Activated CD4-positive, alpha-beta T cell treated with anti-CD3 and anti-CD28 coated beads, Interleukin-2, Interleukin-6, amounts not matched to agents 100 ng/mL and 50 ng/mL, durations not matched to agents 16 hours and 8 hours (primary cell): ENCODE results near the gene MBD3L3.
"Not testable (repeated sequence)": the region's sequence is repeated elsewhere in the genome, so short reads cannot be mapped to it uniquely, and the experiment has no call there.

Experiments
- DNase-seq: peaks from one replicate; pipeline ENCODE4 v3.0.0-alpha.2; 2020

MBD3L3 gene

DNA sequence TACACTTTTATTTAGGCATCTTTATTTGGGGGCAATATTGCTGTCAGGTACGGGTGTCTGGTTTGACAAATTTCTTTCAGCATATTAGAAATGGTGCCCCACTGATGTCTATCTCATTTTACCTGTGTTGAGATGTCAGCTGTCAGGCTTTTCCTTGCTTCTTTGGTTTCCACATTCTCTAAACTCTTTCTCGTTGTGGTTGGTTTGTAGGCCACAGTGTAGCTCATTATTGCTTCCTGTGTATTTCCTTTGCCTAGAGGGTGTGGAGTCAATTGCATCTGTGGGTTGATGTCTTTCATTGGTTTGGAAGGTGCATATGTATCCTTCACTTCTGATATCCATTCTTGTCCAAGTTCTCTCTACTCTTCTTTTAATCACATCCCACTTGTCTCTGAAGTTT is 1.5 kb upstream of the MBD3L3 start:
- not testable (repeated sequence) for DNase-seq

DNA sequence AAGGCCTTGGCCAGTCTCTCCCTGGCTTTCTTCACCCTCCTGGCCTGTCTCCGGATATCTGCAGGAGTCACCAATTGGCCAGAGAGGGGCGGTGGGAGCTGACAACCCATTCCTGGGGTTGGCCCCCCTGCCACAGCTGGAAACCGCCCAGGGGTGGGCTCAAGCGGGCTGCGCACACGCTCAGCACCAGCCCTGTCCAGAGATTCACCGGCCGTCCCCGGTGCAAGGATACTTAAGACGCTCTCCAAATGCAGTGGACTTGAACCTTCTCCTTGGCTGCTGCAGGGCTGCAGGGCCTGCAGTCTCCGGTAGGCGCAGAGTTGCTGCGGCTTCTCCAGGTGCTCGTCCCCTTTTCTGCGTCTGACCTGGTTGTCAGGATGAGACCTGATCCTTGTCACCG is 2.1 kb downstream of the MBD3L3 start:
- DNase-seq = not testable (repeated sequence)

DNA sequence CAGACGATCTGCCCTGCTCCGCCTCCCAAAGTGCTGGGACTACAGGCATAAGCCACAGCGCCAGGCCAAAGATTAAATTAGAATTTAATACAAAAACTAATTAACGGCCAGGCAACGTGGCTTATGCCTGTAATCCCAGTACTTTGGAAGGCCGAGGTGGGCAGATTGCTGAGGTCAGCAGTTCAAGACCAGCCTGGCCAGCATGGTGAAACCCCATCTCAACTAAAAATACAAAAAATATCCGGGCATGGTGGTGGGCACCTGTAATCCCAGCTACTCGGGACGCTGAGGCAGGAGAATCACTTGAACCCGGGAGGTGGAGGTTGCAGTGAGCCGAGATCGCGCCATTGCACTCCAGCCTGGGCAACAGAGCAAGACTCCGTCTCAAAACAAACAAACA is 2.8 kb downstream of the MBD3L3 start:
- not testable (repeated sequence) for DNase-seq

DNA sequence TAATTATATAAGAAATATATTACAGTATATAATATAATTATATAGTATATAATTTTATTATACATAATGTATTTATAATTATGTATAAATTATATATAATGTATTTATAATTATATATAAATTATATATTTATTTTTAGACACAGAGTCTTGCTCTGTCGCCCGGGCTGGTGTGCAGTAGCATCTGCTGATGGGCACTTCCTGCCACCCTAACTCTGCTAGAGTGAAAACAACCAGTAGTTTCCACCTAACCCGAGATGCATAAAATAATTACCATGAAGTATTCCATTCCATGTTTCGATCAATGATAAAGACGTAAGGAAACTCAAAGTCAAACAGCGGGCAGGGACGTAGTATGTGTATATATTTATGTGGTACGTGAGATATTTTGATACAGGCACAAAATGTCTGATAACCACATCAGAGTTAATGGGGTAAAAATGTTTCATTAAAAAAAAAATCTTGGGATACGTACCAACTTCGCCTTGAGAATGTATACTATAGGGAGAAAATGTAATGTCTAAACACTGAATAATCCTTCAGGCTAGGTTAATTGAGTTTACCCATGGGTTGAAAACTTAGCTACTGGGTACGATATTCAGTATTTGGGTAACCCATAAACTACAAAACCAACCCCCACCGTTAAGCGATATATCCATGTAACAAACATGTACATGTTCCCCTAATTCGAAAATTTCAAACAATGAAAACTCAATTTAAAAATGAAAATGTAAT is 3.7 kb downstream of the MBD3L3 start:
- DNase-seq = not testable (repeated sequence)

DNA sequence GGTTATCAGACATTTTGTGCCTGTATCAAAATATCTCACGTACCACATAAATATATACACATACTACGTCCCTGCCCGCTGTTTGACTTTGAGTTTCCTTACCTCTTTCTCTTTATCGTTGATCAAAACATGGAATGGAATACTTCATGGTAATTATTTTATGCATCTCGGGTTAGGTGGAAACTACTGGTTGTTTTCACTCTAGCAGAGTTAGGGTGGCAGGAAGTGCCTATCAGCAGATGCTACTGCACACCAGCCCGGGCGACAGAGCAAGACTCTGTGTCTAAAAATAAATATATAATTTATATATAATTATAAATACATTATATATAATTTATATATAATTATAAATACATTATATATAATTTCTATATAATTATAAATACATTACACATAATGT is 5.6 kb downstream of the MBD3L3 start:
- DNase-seq = not testable (repeated sequence)

DNA sequence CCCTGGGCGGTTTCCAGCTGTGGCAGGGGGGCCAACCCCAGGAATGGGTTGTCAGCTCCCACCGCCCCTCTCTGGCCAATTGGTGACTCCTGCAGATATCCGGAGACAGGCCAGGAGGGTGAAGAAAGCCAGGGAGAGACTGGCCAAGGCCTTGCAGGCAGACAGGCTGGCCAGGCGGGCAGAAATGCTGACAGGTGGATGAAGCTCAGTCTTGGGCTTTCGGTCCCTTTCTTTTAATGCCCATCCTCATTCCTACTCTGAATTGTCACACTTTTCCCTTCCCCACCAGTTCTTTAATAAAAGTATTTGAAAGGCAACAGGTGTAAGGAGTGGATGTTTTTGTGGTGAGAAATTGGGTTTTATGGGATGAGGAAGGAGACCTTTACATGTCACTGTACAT is 7.1 kb downstream of the MBD3L3 start:
- DNase-seq = not testable (repeated sequence)

DNA sequence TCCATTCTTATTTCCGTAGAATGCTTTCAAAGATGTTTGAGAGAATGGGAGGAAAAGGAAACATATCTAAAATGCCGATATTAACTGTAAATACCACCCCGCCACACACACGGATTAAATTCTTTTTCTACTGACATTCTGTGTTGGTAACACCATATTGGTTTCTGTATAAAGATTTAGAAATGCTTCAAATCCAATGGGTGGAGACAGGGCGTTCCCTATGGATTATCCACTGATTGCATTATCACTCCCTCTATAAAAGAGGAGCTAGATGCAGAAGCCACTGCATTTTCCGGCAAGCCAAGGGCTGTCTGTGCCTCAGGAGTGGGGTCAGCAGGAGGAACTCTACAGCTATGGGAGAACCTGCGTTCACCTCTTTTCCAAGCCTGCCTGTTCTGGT is 9.5 kb downstream of the MBD3L3 start, which contains the start of gene MBD3L2:
MBD3L2 (plus strand) TSS at position 301 of the 400 bp plus-strand sequence; CDS start at position 354, 53 bp downstream.
- DNase-seq = not testable (repeated sequence)

DNA sequence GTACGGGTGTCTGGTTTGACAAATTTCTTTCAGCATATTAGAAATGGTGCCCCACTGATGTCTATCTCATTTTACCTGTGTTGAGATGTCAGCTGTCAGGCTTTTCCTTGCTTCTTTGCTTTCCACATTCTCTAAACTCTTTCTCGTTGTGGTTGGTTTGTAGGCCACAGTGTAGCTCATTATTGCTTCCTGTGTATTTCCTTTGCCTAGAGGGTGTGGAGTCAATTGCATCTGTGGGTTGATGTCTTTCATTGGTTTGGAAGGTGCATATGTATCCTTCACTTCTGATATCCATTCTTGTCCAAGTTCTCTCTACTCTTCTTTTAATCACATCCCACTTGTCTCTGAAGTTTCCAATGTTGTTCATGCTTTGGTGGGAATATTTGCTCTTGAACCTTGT is 16.9 kb downstream of the MBD3L3 start:
- DNase-seq = not testable (repeated sequence)

DNA sequence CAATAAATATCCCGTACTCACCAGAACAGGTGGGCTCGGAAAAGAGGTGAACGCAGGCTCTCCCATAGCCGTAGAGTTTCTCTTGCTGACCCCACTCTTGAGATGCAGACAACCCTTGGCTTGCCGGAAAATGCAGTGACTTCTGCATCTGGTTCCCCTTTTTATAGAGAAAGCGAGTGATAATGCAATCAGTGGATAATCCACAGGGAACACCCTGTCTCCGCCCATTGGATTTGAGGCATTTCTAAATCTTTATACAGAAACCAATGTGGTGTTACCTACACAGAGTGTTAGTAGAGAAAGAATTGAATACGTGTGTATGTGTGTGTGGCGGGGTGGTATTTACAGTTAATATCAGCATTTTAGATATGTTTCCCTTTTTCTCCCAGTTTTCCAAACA is 18.4 kb downstream of the MBD3L3 start, which contains the start of gene MBD3L4:
MBD3L4 (minus strand) TSS at position 101 of the 400 bp plus-strand sequence; CDS start at position 66, 35 bp downstream.
- DNase-seq = not testable (repeated sequence)

DNA sequence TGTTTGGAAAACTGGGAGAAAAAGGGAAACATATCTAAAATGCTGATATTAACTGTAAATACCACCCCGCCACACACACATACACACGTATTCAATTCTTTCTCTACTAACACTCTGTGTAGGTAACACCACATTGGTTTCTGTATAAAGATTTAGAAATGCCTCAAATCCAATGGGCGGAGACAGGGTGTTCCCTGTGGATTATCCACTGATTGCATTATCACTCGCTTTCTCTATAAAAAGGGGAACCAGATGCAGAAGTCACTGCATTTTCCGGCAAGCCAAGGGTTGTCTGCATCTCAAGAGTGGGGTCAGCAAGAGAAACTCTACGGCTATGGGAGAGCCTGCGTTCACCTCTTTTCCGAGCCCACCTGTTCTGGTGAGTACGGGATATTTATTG is 28.2 kb downstream of the MBD3L3 start, which contains the start of gene MBD3L5:
MBD3L5 (plus strand) TSS at position 301 of the 400 bp plus-strand sequence; CDS start at position 335, 34 bp downstream.
- not testable (repeated sequence) for DNase-seq

DNA sequence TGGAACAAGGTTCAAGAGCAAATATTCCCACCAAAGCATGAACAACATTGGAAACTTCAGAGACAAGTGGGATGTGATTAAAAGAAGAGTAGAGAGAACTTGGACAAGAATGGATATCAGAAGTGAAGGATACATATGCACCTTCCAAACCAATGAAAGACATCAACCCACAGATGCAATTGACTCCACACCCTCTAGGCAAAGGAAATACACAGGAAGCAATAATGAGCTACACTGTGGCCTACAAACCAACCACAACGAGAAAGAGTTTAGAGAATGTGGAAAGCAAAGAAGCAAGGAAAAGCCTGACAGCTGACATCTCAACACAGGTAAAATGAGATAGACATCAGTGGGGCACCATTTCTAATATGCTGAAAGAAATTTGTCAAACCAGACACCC is 29.7 kb downstream of the MBD3L3 start:
- DNase-seq = not testable (repeated sequence)

DNA sequence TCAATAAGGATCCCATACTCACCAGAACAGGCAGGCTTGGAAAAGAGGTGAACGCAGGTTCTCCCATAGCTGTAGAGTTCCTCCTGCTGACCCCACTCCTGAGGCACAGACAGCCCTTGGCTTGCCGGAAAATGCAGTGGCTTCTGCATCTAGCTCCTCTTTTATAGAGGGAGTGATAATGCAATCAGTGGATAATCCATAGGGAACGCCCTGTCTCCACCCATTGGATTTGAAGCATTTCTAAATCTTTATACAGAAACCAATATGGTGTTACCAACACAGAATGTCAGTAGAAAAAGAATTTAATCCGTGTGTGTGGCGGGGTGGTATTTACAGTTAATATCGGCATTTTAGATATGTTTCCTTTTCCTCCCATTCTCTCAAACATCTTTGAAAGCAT is 37.1 kb downstream of the MBD3L3 start, which contains the start of gene MBD3L2B:
MBD3L2B (minus strand) TSS at position 101 of the 400 bp plus-strand sequence; CDS start at position 67, 34 bp downstream.
- not testable (repeated sequence) for DNase-seq

DNA sequence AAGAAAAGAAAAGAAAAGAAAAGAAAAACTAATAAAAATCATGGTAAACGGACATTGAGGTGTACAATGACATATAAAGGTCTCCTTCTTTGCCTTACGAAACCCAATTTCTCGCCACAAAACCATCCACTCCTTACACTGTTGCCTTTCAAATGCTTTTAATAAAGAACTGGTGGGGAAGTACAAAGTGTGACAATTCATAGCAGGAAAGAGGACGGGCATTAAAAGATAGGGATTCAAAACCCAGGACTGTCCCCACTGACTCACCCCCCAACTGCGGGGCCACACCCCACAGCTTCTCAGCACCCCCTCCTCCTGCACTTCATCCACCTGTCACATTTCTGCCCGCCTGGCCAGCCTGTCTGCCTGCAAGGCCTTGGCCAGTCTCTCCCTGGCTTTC is 39.6 kb downstream of the MBD3L3 start:
- no peak for DNase-seq

DNA sequence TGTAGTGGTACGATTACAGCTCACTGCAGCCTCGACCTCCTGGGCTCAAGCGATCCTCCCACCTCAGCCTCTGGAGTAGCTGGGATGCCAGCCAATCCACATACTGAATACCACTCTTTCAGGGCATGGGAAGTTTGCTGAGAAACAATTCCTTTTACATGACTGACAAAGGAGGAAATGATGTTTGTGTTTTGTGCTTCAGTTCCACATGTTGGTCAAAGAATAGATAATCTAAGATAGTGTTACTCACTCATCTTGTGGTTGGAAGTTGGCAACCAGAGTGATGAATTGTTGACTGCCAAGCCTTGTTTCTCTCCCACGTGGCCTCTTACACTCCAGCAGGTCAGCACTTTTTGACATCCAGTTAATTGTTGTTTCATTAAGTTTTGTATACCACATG is 44.8 kb downstream of the MBD3L3 start:
- DNase-seq = peak; percentile 40

DNA sequence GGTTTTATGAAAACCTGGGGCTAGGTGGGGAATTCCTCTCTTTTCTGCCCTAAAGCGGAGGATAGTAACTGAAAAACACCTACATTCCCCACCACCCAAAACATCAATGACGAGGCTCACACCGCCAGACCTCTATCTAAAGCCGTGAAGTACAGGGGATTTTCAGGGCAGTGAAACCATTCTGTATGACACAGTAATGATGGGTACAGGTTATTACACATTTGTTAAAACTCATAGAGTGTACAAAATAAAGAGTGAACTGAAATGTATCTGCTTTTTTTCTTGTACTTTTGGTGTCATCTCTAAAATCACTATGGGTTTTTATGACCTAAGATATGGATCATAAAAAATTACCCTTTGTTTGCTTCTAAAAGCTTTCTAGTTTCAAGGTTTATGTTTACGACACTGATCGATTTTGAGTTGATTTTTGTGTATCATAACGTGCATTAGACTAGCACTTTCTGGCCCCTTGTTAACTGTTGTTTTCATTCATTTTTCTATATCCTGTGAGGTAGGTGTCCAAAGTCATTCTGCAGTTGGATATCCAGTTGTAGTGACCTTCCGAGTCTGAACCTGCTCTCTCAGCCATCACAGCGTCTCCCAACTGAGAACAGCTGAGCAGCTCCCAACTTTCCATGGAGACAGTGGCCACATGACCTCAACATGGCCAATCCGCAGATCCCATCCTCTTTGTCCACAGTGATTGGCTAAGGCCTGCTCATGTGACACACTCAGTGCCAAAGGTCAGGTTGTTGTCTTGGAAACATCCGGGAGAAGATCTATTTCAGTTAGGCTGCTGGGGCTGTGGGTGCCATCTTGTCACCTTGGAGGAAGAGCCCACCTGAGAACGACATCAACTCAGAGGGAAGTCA is 47.5 kb downstream of the MBD3L3 start:
- no peak for DNase-seq

DNA sequence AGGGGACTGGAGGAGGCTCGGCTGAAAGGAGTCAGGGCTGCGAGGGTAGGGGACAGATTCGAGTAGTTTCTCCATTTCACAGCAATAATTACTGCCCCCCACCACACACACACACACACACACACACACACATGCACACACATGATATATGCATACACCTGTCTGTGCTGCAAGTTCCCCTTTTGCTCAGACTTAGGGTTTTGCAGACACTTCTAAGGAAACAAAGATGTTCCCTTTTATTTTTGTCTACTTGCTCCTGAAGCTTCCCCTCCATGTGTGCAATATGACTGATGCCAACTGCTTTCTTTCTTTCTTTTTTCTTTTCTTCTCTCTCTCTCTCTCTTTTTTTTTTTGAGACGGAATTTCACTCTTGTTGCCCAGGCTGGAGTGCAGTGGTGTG is 50.6 kb downstream of the MBD3L3 start:
- no peak for DNase-seq
